ENCODE measurements around the gene TMED8. TPM values are rescaled to one million over a fixed set of nuclear protein-coding genes. Genes with fewer than 3 reads are reported as not detected.

The TMED8 gene
- total RNA-seq, 2 donors from 2014 or later, result 20.5 to 27.6 TPM

DNA sequence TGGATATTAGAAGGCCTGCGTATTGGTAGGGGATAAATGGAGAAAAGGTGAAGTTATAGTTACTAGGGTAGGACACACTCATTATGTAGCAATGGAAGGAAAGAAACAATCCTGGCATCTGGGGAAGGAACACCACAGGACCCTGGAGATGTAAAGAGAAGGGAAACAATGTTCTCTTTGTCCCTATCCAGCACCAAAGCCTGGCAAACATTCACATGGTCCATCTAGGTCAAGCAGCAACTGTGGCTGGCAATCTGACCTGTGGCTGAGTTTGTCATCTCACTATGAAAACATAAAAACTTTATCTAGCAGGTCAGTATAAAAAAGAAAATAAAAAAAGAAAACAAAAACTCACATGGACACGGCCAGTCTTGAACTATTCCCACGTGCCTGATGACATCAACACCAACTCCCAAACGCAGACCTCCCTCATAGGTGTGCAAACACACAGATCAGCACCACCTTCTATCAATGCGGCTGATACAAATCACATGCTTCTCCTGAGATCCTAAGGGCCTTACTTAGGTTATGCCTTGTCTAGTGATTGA, 58.8 kb downstream of the TMED8 start:
- Histone ChIP-seq H3K27me3 (ENCODE audit: control insufficient read depth, insufficient read depth, low read length, poor library complexity, severe bottlenecking) (no peaks in the 10 kb centered on the region), H3K4me1 (ENCODE audit: control insufficient read depth, insufficient read depth, low read length) (peaks cover 24% of the 10 kb centered on the region), H3K9me3 (ENCODE audit: control insufficient read depth, low read length) (no peaks in the 10 kb centered on the region), H3K27ac (ENCODE audit: low read depth, low read length) (peak overlapping the region; percentile 27), H3K4me3 (ENCODE audit: low read length) (no peak overlapping the region), H3K9ac (ENCODE audit: extremely low read depth, low read length, poor library complexity, severe bottlenecking) (no peak overlapping the region), H3K36me3 (ENCODE audit: control insufficient read depth, insufficient read depth, low read length) (no peaks in the 10 kb centered on the region)
- Mint-ChIP-seq H3K27ac (peak overlapping the region; percentile 37), H3K27me3 (ENCODE audit: insufficient read depth) (no peaks in the 10 kb centered on the region), H3K4me1 (peaks cover 60% of the 10 kb centered on the region), H3K4me3 (no peak overlapping the region), H3K9me3 (no peaks in the 10 kb centered on the region), H3K36me3 (ENCODE audit: low read depth) (peaks cover 3% of the 10 kb centered on the region)
- no peak for DNase-seq
- TF ChIP-seq, protein P1, sequence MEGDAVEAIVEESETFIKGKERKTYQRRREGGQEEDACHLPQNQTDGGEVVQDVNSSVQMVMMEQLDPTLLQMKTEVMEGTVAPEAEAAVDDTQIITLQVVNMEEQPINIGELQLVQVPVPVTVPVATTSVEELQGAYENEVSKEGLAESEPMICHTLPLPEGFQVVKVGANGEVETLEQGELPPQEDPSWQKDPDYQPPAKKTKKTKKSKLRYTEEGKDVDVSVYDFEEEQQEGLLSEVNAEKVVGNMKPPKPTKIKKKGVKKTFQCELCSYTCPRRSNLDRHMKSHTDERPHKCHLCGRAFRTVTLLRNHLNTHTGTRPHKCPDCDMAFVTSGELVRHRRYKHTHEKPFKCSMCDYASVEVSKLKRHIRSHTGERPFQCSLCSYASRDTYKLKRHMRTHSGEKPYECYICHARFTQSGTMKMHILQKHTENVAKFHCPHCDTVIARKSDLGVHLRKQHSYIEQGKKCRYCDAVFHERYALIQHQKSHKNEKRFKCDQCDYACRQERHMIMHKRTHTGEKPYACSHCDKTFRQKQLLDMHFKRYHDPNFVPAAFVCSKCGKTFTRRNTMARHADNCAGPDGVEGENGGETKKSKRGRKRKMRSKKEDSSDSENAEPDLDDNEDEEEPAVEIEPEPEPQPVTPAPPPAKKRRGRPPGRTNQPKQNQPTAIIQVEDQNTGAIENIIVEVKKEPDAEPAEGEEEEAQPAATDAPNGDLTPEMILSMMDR (conservative IDR thresholded peaks at IDR 0.05), result no peak
- whole genome bisulfite sequencing, 2 experiments (ENCODE audit: insufficient coverage in 1 of 2, insufficient read length in 1 of 2), result 90 to 94% methylated on average over 4 to 5 of the region's 5 CpGs

DNA sequence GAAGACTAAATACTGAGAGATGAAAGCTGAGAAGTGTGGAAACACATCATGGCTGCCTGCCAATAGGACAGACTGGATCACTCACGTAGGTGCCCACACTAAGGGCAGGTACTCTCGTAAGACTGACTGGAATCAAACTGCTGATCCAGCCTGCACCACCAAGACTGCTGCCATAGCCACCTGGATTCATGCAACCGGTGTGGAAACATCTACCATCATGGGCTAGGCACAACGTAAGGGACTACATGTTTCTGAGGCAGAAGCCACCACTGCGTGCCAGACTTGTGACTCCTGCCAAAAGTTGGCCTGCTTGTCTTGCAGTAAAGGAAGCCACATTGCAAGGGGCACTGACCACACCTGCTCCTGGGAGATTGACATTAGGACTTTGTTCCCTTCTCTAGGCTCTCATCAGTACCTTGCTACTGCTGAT, 60.0 kb downstream of the TMED8 start:
- DNase-seq, result peak; percentile 40
- H3K27me3 ChIP-seq (ENCODE audit: control insufficient read depth, insufficient read depth, low read length, poor library complexity, severe bottlenecking), result no peaks in the 10 kb centered on the region
- H3K27me3 Mint-ChIP-seq (ENCODE audit: insufficient read depth), result no peaks in the 10 kb centered on the region
- H3K4me3 ChIP-seq (ENCODE audit: low read length), result no peak overlapping the region
- H3K9me3 Mint-ChIP-seq, result no peaks in the 10 kb centered on the region
- no peaks in the 10 kb centered on the region for H3K36me3 ChIP-seq (ENCODE audit: control insufficient read depth, insufficient read depth, low read length)
- no peak overlapping the region for H3K27ac ChIP-seq (ENCODE audit: low read depth, low read length)
- TF ChIP-seq, protein P1 (conservative IDR thresholded peaks at IDR 0.05), result no peak
- H3K4me1 ChIP-seq (ENCODE audit: control insufficient read depth, insufficient read depth, low read length), result peaks cover 28% of the 10 kb centered on the region
- no peak overlapping the region for H3K9ac ChIP-seq (ENCODE audit: extremely low read depth, low read length, poor library complexity, severe bottlenecking)
- WGBS, 2 experiments (ENCODE audit: insufficient coverage in 1 of 2, insufficient read length in 1 of 2), result 81 to 89% methylated on average over 5 of the region's 5 CpGs
- no peak overlapping the region for H3K27ac Mint-ChIP-seq
- H3K4me1 Mint-ChIP-seq, result peaks cover 58% of the 10 kb centered on the region
- no peaks in the 10 kb centered on the region for H3K36me3 Mint-ChIP-seq (ENCODE audit: low read depth)
- no peaks in the 10 kb centered on the region for H3K9me3 ChIP-seq (ENCODE audit: control insufficient read depth, low read length)
- no peak overlapping the region for H3K4me3 Mint-ChIP-seq

DNA sequence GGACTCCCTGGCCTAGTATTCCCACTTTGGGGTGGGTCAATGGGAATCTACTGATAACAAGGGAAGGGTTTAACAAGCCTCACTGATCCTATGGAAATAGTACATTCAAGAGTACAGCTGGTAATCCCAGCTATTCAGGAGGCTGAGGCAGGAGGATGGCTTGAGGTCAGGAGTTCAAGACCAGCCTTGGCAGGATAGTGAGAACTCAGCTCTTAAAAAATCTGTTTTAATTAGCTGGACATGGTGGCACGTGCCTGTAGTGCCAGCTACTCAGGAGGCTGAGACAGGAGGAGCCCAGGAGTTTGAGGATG, 60.7 kb downstream of the TMED8 start:
- 33 to 71% methylated on average over 1 of the region's 1 CpG for WGBS, 2 experiments (ENCODE audit: insufficient coverage in 1 of 2, insufficient read length in 1 of 2)
- peaks cover 63% of the 10 kb centered on the region for H3K4me1 Mint-ChIP-seq
- peaks cover 28% of the 10 kb centered on the region for H3K4me1 ChIP-seq (ENCODE audit: control insufficient read depth, insufficient read depth, low read length)
- peaks cover 5% of the 10 kb centered on the region for H3K36me3 Mint-ChIP-seq (ENCODE audit: low read depth)
- H3K9ac ChIP-seq (ENCODE audit: extremely low read depth, low read length, poor library complexity, severe bottlenecking), result no peak overlapping the region
- H3K4me3 ChIP-seq (ENCODE audit: low read length), result no peak overlapping the region
- H3K27me3 Mint-ChIP-seq (ENCODE audit: insufficient read depth), result no peaks in the 10 kb centered on the region
- peak overlapping the region; percentile 58 for H3K27ac Mint-ChIP-seq
- peaks cover 6% of the 10 kb centered on the region for H3K36me3 ChIP-seq (ENCODE audit: control insufficient read depth, insufficient read depth, low read length)
- no peaks in the 10 kb centered on the region for H3K27me3 ChIP-seq (ENCODE audit: control insufficient read depth, insufficient read depth, low read length, poor library complexity, severe bottlenecking)
- no peak overlapping the region for H3K4me3 Mint-ChIP-seq
- H3K27ac ChIP-seq (ENCODE audit: low read depth, low read length), result no peak overlapping the region
- H3K9me3 Mint-ChIP-seq, result no peaks in the 10 kb centered on the region
- TF ChIP-seq, protein P1 (conservative IDR thresholded peaks at IDR 0.05), result no peak
- no peaks in the 10 kb centered on the region for H3K9me3 ChIP-seq (ENCODE audit: control insufficient read depth, low read length)
- DNase-seq, result no peak
